Fibroblast of lung (primary cell): Measurements from ENCODE around the gene PIH1D1.

Experiments
- EZH2 ChIP-seq: IDR thresholded peaks from 2 replicates; pipeline ENCODE4 v1.5.1; 2012; ENCODE audit warnings: low read length, control low read depth, mild to moderate bottlenecking; ENCODE audit errors: missing control alignments
- TF ChIP-seq, protein P1 (sequence below), 2 donors: IDR thresholded peaks in 1 of 2; conservative IDR thresholded peaks in 1 of 2; 1 replicate in 1 of 2; 2 replicates in 1 of 2; pipeline ENCODE4 v1.5.1; 2011 to 2012; ENCODE audit warnings: low read length in 2 of 2, control low read depth in 1 of 2, inconsistent platforms in 1 of 2, low read depth in 1 of 2, mild to moderate bottlenecking in 1 of 2

DNA sequence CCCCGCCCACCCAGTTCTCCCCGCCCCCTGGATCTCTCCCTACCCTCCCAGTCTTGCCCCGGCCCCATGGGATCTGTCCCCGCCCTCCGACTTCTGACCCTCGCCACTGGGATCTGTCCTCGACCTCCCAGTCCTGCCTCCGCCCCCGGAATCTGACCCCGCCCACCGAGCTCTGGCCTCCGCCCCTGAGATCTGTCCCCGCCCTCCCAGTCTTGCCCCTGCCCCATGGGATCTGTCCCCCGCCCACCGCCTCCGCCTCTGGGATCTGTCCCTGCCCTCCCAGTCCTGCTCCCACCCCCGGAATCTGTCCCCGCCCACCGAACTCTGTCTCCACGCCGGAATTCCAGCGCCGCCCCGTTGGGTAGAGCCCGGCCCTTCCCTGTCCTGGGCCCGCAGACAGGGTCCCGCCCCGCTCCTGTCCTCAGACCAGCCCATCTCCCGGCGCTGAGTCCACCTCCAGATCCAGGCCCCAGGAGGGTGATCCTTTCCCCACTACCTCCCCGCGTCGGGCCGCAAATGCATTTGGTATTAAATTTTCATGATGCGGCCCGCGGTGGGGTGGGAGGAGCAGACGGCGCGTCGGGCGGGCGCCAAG is 8.7 kb downstream of the PIH1D1 start:
- TF ChIP-seq, protein P1, sequence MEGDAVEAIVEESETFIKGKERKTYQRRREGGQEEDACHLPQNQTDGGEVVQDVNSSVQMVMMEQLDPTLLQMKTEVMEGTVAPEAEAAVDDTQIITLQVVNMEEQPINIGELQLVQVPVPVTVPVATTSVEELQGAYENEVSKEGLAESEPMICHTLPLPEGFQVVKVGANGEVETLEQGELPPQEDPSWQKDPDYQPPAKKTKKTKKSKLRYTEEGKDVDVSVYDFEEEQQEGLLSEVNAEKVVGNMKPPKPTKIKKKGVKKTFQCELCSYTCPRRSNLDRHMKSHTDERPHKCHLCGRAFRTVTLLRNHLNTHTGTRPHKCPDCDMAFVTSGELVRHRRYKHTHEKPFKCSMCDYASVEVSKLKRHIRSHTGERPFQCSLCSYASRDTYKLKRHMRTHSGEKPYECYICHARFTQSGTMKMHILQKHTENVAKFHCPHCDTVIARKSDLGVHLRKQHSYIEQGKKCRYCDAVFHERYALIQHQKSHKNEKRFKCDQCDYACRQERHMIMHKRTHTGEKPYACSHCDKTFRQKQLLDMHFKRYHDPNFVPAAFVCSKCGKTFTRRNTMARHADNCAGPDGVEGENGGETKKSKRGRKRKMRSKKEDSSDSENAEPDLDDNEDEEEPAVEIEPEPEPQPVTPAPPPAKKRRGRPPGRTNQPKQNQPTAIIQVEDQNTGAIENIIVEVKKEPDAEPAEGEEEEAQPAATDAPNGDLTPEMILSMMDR (conservative IDR thresholded peaks at IDR 0.05 in 1 of 2, IDR thresholded peaks at IDR 0.05 in 1 of 2; ENCODE audit: low read depth in 1 of 2, low read length in 2 of 2) = no peak
- no peak for TF ChIP-seq EZH2
